IMR-90 (cell line): ENCODE data around the gene CHN1.

Source experiments
- CEBPB ChIP-seq: IDR thresholded peaks from 2 replicates; pipeline ENCODE4 v1.6.1; 2012; ENCODE audit warnings: low read depth, low read length, improper control_type of control experiment
- CTCF ChIP-seq: conservative IDR thresholded peaks from 2 replicates; pipeline ENCODE4 v1.5.1; 2012; ENCODE audit warnings: mild to moderate bottlenecking, low read depth, low read length, improper control_type of control experiment
- MAFK ChIP-seq: IDR thresholded peaks from 2 replicates; pipeline ENCODE4 v1.6.1; 2012; ENCODE audit warnings: low read depth, low read length, improper control_type of control experiment
- POLR2A ChIP-seq: IDR thresholded peaks from 2 replicates; pipeline ENCODE4 v1.6.1; 2012; ENCODE audit warnings: mild to moderate bottlenecking, low read depth, low read length
- RAD21 ChIP-seq: IDR thresholded peaks from 2 replicates; pipeline ENCODE4 v1.6.1; 2012; ENCODE audit warnings: low read length, improper control_type of control experiment
- RFX5 ChIP-seq: IDR thresholded peaks from 2 replicates; pipeline ENCODE4 v1.8.0; 2012; ENCODE audit warnings: low read depth, mild to moderate bottlenecking, low read length, moderate library complexity

- TF ChIP-seq POLR2A (no peak), RAD21 (no peak), CTCF (no peak), MAFK (no peak), CEBPB (no peak), RFX5 (no peak)
These were observed 4.9 kb upstream of the CHN1 start for GRCh38 chr2:175009917-175010621.
